ENCODE results near the gene TSPY2.
"Not testable (repeated sequence)": the region's sequence is repeated elsewhere in the genome, so short reads cannot be mapped to it uniquely, and the experiment has no call there.

DNA sequence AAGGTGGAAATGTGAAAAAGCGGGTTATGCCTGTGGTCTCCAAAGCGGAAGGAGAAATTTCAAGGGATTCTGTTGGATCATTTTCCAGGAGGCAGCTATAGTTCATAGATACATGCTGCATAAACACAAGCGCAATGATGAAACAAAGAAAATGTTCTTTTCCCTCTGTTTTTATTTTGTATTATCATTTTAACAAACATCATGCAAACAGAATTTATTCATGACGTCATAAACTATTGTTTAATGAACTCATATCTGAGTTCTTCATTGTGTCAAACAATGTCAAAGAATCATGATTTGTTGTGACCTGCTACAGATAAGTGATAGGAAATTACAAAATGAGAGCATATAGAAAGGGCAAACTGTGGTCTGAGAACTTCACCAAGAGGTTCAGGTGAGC lies 23.8 kb downstream of the TSPY2 start:
- not testable (repeated sequence) for TF ChIP-seq EP300, POLR2A (IDR thresholded peaks at IDR 0.05)

Measured in tibial nerve (tissue), 3 donors.